NOMO-1 treated with dmso at 0.1 percent for 144 hours (cell line): ENCODE measurements around the gene BHLHE23.
"Not testable (repeated sequence)": the region's sequence is repeated elsewhere in the genome, so short reads cannot be mapped to it uniquely, and the experiment has no call there.

Experiments
- DNase-seq: peaks from one replicate; lab custom pipeline; 2025; ENCODE audit not compliant: unreplicated experiment; lab: John Stamatoyannopoulos, UW

BHLHE23 gene

GRCh38 chr20:62962891-62963613, 43.7 kb downstream of the BHLHE23 start:
- no peak for DNase-seq

DNA sequence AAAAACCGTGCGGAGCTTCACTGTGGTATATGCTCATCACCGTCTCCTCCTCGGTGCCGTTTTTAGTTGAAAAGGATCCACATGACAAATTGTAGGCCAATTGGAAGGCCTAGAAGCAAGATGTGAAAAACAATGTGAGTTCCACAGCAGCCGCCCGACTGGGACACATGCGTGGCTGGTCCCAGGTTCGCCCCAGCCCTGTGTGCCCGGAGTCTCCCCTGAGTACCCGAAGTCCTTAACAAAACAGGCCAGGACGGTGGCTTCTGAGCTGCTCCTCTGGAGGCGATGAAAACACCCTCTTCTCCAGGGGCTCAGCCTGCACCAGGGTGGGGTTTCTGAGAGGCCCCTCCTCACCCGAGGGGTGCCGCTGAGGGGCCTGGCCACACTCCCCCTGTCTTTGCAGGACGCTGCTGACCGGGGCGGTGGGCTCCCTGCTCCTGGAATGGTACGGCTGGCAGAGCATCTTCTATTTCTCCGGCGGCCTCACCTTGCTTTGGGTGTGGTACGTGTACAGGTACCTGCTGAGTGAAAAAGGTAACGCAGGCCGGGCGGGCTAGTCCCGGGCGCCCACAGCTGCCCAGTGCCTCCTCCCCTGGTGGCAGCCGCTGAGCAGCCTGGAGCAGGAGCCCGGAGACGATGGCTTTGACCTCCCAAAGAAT, 44.4 kb downstream of the BHLHE23 start:
- no peak for DNase-seq

DNA sequence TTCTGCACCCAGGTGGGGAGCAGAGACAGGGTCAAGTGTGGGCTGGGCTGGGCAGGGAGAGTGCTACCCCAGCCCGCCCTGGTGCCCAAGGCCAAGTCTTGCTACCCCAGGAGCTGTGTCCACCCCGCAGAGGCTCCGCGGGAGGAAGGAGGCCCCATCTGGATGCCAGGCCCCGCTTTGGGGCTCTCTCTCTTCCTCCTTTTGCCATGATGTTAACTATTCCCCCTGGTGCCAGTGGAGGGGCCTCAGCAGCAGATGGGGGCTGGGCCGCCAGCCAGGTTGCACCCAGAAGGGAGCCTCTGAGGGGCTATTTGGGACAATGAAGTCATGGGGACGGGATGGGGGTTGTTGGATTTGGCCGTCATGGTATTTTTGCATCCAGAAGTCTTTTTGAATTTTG, 45.0 kb downstream of the BHLHE23 start:
- no peak for DNase-seq

- DNase-seq: no peak
Measured at GRCh38 chr20:62961310-62961783, 45.4 kb downstream of the BHLHE23 start.

DNA sequence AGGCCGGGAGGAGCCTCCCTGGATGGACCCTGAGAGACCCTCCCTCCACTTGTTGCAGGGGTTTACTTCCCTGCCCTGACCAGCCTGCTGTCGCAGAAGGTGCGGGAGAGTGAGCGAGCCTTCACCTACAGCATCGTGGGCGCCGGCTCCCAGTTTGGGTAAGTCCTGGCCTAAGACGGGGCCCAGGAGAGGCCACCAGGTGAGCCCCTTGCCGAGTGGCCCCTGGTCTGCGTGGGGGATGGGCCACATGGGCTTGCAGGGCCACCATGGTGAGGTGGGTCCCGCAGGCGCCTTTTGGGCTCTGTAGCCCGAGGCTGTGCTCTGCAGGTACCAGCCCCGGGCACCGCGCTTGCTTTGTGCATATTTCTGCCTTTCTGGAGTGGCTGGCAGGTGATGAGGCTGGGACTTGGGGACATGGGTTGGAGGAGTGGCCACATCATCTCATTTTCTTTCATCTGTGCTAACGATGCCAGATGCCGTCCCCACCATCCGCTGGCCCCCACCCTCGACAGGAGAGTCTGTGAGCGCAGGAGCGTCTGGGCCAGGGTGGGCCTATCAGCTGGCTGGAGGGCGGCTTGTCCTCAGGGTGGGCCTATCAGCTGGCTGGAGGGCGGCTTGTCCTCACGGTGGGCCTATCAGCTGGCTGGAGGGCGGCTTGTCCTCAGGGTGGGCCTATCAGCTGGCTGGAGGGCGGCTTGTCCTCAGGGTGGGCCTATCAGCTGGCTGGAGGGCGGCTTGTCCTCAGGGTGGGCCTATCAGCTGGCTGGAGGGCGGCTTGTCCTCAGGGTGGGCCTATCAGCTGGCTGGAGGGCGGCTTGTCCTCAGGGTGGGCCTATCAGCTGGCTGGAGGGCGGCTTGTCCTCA, 46.1 kb downstream of the BHLHE23 start:
- not testable (repeated sequence) for DNase-seq

- no peak for DNase-seq
Measured at GRCh38 chr20:62959998-62960436, 46.7 kb downstream of the BHLHE23 start.

- no peak for DNase-seq
Measured at GRCh38 chr20:62959101-62959971, 47.4 kb downstream of the BHLHE23 start.

DNA sequence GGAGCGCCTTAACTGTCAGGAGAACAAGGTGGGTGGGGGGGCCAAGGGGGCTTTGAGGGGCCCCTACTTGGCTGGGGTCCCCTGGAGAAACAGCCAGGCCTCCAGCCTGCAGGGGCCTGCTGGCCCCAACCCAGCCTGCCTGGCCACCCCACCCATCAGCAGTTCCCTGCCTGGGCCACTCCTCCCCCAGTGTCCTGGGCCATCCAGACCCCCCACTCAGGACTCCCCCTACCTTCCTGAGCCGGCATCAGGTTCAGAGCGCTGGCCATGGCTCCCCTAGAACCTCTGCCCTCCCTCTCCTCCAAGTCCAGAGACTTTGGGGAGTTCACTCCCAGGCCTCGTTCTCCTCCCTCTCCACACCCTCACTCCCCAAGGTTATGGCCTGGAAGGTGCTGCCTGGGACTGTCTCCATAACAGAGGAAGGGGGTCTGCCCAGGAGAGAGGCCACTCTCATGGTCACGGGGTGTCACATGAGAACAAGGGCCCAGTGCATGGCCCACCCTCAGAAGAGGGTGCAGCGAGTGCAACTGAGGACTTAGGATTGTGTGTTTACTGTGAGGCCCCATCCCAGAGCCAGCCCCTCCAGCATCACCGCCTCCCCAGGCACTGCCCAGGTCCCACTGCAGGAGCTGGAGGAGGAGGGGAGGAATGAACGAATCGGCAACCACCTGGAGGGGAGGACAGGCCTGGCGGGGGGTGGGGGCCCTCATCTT, 48.2 kb downstream of the BHLHE23 start:
- DNase-seq: no peak

DNA sequence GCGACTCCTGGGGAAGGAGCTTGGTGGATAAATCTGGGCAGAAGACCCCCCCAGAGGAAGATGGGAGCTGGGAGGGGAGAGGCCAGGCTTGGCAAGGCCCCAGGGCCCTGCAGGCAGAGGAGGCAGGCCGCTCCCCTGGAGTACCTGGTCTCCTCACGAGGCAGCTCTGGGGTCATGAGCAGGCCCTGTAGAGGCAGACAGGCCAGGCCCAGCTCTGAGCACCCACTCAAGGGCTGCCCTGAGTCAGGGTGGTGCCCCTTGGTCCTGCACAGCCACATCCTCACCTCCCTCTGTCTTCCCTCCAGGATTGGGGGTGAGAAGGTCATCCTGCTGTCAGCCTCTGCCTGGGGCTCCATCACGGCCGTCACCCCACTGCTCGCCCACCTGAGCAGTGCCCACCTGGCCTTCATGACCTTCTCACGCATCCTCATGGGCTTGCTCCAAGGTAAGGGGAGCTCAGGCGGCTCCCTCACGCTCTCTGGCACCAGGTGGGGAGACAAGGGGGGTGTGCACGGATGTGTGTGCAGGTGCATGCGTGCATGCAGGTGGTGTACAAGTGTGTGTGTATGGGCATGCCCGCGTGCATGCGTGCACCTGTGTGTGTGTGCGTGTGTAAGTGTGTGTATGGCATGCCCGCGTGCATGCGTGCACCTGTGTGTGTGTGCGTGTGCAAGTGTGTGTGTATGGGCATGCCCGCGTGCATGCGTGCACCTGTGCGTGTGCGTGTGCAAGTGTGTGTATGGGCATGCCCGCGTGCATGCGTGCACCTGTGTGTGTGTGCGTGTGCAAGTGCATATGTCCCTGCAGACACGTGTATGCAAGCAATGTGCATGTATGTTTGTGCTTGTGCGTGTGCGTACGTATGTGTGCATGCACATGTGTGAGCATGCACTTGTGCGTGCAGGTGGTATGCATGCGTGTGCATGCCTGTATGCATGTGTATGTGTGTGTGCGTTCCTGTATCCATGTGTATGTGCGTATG, 49.3 kb downstream of the BHLHE23 start:
- DNase-seq: no peak

DNA sequence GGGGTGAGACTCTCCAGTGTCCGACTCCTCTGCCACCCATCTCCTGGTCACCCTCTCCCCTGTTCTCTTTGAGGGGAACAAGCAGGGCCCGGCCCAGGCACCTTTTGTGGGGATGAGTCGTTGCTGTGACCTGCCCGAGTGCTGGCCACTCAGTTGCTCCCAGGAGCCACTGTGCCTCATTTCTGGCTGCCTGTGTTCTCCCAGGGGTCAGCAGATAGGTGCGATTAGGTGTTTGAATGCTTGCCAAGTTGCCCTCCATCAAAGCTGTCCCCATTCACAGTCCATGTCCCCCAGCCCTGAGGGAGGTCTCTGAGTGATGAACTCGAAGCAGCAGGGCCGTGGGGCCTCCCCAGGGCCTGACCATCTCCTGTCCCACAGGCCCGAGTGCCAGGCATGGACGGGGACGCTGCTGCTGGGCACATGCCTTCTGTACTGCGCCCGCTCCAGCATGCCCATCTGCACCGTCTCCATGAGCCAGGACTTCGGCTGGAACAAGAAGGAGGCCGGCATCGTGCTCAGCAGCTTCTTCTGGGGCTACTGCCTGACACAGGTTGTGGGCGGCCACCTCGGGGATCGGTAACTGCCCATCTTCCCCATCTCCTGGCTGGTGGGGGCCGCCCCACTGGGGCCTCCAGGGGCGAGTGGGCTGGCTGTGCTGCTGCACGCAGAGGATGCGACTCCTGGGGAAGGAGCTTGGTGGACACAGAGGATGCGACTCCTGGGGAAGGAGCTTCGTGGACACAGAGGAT, 50.2 kb downstream of the BHLHE23 start:
- DNase-seq: no peak
